Caco-2 (cell line): ENCODE results near the gene PITPNM2. TPM values are rescaled to one million over a fixed set of nuclear protein-coding genes. Genes with fewer than 3 reads are reported as not detected.

Experiments used
- BruUV-seq: library from RNA; stranded (reverse); fragments of 400-500 nt; replicated peaks from 2 replicates; lab custom pipeline; 2021; lab: Mats Ljungman, UMichigan
- CTCF ChIA-PET: fragments of 300-600 bp; sonication (Branson Sonifier 250); formaldehyde crosslinking; loops from one replicate; lab custom pipeline; 2022; ENCODE audit warnings: antibody characterized with exemption; lab: Charles Lee
- POLR2A ChIA-PET: fragments of 300-600 bp; sonication (Branson Sonifier 250); formaldehyde crosslinking; loops from one replicate; lab custom pipeline; 2022; ENCODE audit warnings: antibody characterized with exemption; lab: Charles Lee
- DNase-seq, 2 experiments: peaks; one replicate each; pipeline versions ENCODE4 v3.0.0 to v3.0.0-alpha.2; 2020 to 2022
- H3K27me3 ChIP-seq: replicated peaks from 2 replicates; pipeline ENCODE4 v1.6.0; 2011; ENCODE audit warnings: low read length; ENCODE audit not compliant: control insufficient read depth, insufficient read depth
- H3K36me3 ChIP-seq: 2 replicates; pipeline ENCODE4 v1.5.1; 2011; ENCODE audit warnings: low read length; ENCODE audit not compliant: control insufficient read depth, insufficient read depth
- H3K4me1 ChIP-seq: fragments of 250-450 bp; sonication (Bioruptor Pico); 2 replicates; pipeline ENCODE4 v1.5.1; 2020; ENCODE audit warnings: mild to moderate bottlenecking
- H3K4me3 ChIP-seq: 2 replicates; pipeline ENCODE4 v1.5.1; 2011; ENCODE audit warnings: low read depth, mild to moderate bottlenecking, control low read depth, low read length
- H3K9me3 ChIP-seq: fragments of 250-450 bp; sonication (Bioruptor Pico); 2 replicates; pipeline ENCODE4 v1.5.1; 2020; ENCODE audit warnings: mild to moderate bottlenecking, moderate library complexity
- H3K27ac Mint-ChIP-seq: one replicate; pipeline ENCODE4 v1.8.0; 2022; ENCODE audit warnings: mixed read lengths; ENCODE audit not compliant: unreplicated experiment
- H3K27me3 Mint-ChIP-seq: one replicate; pipeline ENCODE4 v1.8.0; 2022; ENCODE audit warnings: mixed read lengths; ENCODE audit not compliant: insufficient read depth, unreplicated experiment
- H3K36me3 Mint-ChIP-seq: one replicate; pipeline ENCODE4 v1.8.0; 2022; ENCODE audit warnings: mild to moderate bottlenecking, mixed read lengths; ENCODE audit not compliant: insufficient read depth, unreplicated experiment
- H3K4me1 Mint-ChIP-seq: one replicate; pipeline ENCODE4 v1.8.0; 2022; ENCODE audit warnings: low read depth, mixed read lengths; ENCODE audit not compliant: unreplicated experiment
- H3K4me3 Mint-ChIP-seq: one replicate; pipeline ENCODE4 v1.8.0; 2022; ENCODE audit warnings: mild to moderate bottlenecking, moderate library complexity, mixed read lengths; ENCODE audit not compliant: unreplicated experiment
- H3K9me3 Mint-ChIP-seq: one replicate; pipeline ENCODE4 v1.8.0; 2022; ENCODE audit warnings: mixed read lengths; ENCODE audit not compliant: unreplicated experiment
- CTCF ChIP-seq, 2 experiments: fragments of 200-600 bp in 1 of 2; IDR thresholded peaks; 1 replicate in 1 of 2; 2 replicates in 1 of 2; pipeline versions ENCODE4 v1.5.1 to v1.8.0; 2011 to 2022; ENCODE audit warnings: antibody characterized with exemption in 1 of 2, control low read depth in 1 of 2, inconsistent platforms in 1 of 2, low read depth in 1 of 2, low read length in 1 of 2, mild to moderate bottlenecking in 1 of 2, moderate library complexity in 1 of 2; ENCODE audit not compliant: insufficient read depth in 1 of 2, severe bottlenecking in 1 of 2, unreplicated experiment in 1 of 2
- intact Hi-C: fragments of 100-400 bp; cut with micrococcal nuclease; formaldehyde crosslinking; loops from one replicate; pipeline ENCODE4 v1.10.0; 2022; ENCODE audit not compliant: unreplicated experiment
- total RNA-seq: library from RNA; stranded (reverse); gene quantifications from 2 replicates; pipeline ENCODE4 v1.2.3, GENCODE V29; 2022

Gene PITPNM2
- total RNA-seq, 1 experiment from 2014 or later: 10.6 TPM

- H3K36me3 ChIP-seq: no peaks in the 10 kb centered on the region
- no peaks in the 10 kb centered on the region for H3K27me3 ChIP-seq
- no peak overlapping the region for H3K27ac Mint-ChIP-seq
- TF ChIP-seq CTCF (IDR thresholded peaks at IDR 0.05; ENCODE audit: insufficient read depth in 1 of 2, low read depth in 1 of 2, low read length in 1 of 2, severe bottlenecking in 1 of 2, unreplicated experiment in 1 of 2): no peak
- H3K9me3 ChIP-seq: no peaks in the 10 kb centered on the region
- intact Hi-C loops: no loop called here
- H3K36me3 Mint-ChIP-seq: no peaks in the 10 kb centered on the region
- ChIA-PET POLR2A (interaction anchor here (0.7 kb wide), 1 partner anchor 467 kb away, joined by 3 read pairs; the partner anchor contains the start of gene DDX55), CTCF (no interaction called here)
- peaks cover under 1% of the 10 kb centered on the region for H3K4me1 Mint-ChIP-seq
- no TSS peak for BruUV-seq
- no peak overlapping the region for H3K4me3 ChIP-seq
- DNase-seq: no peak
- no peaks in the 10 kb centered on the region for H3K4me1 ChIP-seq
- no peak overlapping the region for H3K4me3 Mint-ChIP-seq
- H3K9me3 Mint-ChIP-seq: no peaks in the 10 kb centered on the region
- no peaks in the 10 kb centered on the region for H3K27me3 Mint-ChIP-seq
Measured at GRCh38 chr12:123134271-123134671, 16.6 kb downstream of the PITPNM2 start.

GRCh38 chr12:123133701-123134100, 17.2 kb downstream of the PITPNM2 start:
- no peak overlapping the region for H3K27ac Mint-ChIP-seq

GRCh38 chr12:123132951-123133619, 17.8 kb downstream of the PITPNM2 start:
- TF ChIP-seq CTCF (IDR thresholded peaks at IDR 0.05; ENCODE audit: insufficient read depth in 1 of 2, low read depth in 1 of 2, low read length in 1 of 2, severe bottlenecking in 1 of 2, unreplicated experiment in 1 of 2): no peak
- Histone ChIP-seq H3K27me3 (no peaks in the 10 kb centered on the region), H3K4me1 (no peaks in the 10 kb centered on the region), H3K4me3 (no peak overlapping the region), H3K9me3 (no peaks in the 10 kb centered on the region), H3K36me3 (no peaks in the 10 kb centered on the region)
- no peaks in the 10 kb centered on the region for H3K9me3 Mint-ChIP-seq
- ChIA-PET POLR2A (no interaction called here), CTCF (no interaction called here)
- intact Hi-C loops: no loop called here
- no peaks in the 10 kb centered on the region for H3K36me3 Mint-ChIP-seq
- BruUV-seq: no TSS peak
- no peak for DNase-seq
- no peak overlapping the region for H3K4me3 Mint-ChIP-seq
- no peaks in the 10 kb centered on the region for H3K4me1 Mint-ChIP-seq
- H3K27ac Mint-ChIP-seq: no peak overlapping the region
- no peaks in the 10 kb centered on the region for H3K27me3 Mint-ChIP-seq

More at GRCh38 chr12:123133701-123134100, 17.2 kb downstream of the PITPNM2 start:
- Mint-ChIP-seq H3K9me3 (no peaks in the 10 kb centered on the region), H3K36me3 (no peaks in the 10 kb centered on the region), H3K27me3 (no peaks in the 10 kb centered on the region), H3K4me1 (no peaks in the 10 kb centered on the region), H3K4me3 (no peak overlapping the region)
- Histone ChIP-seq H3K27me3 (no peaks in the 10 kb centered on the region), H3K4me3 (no peak overlapping the region), H3K9me3 (no peaks in the 10 kb centered on the region), H3K36me3 (no peaks in the 10 kb centered on the region), H3K4me1 (no peaks in the 10 kb centered on the region)
- ChIA-PET CTCF (no interaction called here), POLR2A (no interaction called here)
- intact Hi-C loops: no loop called here
- no peak for DNase-seq
- no peak for TF ChIP-seq CTCF (IDR thresholded peaks at IDR 0.05; ENCODE audit: insufficient read depth in 1 of 2, low read depth in 1 of 2, low read length in 1 of 2, severe bottlenecking in 1 of 2, unreplicated experiment in 1 of 2)
- BruUV-seq: no TSS peak
